ENCODE measurements around the gene AMOT.
A peak's percentile ranks its signal among the peaks of the same experiment; 100 is the strongest.
"Not testable (repeated sequence)": the region's sequence is repeated elsewhere in the genome, so short reads cannot be mapped to it uniquely, and the experiment has no call there.

Gene AMOT, protein sequence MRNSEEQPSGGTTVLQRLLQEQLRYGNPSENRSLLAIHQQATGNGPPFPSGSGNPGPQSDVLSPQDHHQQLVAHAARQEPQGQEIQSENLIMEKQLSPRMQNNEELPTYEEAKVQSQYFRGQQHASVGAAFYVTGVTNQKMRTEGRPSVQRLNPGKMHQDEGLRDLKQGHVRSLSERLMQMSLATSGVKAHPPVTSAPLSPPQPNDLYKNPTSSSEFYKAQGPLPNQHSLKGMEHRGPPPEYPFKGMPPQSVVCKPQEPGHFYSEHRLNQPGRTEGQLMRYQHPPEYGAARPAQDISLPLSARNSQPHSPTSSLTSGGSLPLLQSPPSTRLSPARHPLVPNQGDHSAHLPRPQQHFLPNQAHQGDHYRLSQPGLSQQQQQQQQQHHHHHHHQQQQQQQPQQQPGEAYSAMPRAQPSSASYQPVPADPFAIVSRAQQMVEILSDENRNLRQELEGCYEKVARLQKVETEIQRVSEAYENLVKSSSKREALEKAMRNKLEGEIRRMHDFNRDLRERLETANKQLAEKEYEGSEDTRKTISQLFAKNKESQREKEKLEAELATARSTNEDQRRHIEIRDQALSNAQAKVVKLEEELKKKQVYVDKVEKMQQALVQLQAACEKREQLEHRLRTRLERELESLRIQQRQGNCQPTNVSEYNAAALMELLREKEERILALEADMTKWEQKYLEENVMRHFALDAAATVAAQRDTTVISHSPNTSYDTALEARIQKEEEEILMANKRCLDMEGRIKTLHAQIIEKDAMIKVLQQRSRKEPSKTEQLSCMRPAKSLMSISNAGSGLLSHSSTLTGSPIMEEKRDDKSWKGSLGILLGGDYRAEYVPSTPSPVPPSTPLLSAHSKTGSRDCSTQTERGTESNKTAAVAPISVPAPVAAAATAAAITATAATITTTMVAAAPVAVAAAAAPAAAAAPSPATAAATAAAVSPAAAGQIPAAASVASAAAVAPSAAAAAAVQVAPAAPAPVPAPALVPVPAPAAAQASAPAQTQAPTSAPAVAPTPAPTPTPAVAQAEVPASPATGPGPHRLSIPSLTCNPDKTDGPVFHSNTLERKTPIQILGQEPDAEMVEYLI

DNA sequence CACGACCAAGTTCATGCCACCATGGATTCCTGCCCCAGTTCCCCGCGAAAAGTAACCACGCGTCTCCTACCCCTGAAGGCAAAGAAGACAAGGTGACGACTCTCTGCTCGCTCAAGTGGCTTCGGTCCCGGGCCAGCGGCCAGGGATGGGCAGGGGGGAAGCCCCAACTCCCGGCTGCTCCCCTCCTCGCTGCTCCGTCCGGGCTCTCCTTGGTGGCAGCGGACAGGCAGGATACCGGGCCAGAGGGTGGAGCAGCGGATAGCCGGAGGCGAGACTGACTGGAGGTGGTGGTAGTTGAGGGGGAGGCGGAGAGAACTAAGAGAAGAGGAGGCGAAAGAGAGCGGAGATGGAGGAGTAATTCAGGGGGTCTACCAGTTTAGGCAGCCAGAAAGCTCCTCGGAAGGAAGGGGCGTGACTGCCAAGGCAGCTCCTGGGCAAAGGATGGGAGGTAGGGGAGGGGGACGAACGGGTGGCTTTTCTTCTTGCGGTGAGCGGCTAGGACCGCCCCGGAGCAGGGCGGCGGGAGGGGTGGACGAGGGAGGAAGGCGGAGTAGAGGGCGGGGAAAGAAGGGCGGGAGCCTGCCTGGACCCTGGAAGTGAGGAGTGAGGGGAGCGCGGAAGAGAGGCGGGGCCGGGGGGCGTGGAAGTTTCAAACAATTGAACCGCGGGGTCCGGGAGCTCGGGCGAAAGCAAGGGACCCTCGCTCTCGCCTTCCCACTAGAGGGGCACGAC lies at the start of gene AMOT:
Gene AMOT, minus strand, starts transcription at position 450 of the 732 bp plus-strand sequence. CDS start 17,705 bp downstream, outside the sequence.
- DNase-seq, result peak; percentile 67 to 82

DNA sequence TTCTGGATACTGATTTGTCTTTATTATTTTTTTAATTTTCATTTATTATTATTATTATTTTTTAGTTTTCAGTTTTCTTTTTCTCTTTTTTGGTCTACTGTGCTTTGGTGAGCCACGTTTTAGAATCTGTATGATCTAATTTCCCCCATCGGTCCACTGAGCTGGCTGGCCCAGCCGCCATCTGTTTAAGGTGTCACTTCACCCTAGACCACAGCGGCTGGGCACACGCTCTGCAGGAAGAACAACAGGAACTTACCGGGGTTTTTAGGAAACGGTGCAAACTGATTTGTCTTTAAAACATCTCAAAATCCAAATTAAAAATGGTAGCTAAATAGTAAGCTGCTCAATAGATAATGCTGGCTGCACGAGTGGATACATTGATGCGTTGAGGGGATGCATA lies 48.8 kb upstream of the AMOT start:
- DNase-seq, result no peak

- DNase-seq, result no peak
Measured at GRCh38 chrX:112888916-112889315, 48.3 kb upstream of the AMOT start.

DNA sequence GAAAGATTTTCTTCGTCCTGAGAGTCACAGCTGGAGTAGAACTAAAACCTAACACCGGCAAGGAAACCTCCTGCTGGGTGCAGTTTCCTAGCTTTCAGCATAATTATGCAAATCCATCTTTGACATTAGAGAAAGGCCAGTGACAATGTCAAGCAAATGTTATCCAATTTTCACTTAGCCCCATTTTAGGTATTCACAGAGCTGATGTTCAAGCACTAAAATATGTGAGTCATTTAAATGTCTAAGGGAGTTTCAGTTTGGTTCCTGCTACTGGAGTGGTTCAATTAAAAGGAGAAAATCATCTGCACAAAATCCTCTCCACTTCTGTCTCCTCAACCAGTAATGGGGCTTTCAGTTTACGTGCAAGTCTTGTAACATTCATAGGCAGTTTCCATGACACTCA lies 37.1 kb upstream of the AMOT start:
- no peak for DNase-seq

- no peak for DNase-seq
Measured at GRCh38 chrX:112874614-112875013, 34.0 kb upstream of the AMOT start.

DNA sequence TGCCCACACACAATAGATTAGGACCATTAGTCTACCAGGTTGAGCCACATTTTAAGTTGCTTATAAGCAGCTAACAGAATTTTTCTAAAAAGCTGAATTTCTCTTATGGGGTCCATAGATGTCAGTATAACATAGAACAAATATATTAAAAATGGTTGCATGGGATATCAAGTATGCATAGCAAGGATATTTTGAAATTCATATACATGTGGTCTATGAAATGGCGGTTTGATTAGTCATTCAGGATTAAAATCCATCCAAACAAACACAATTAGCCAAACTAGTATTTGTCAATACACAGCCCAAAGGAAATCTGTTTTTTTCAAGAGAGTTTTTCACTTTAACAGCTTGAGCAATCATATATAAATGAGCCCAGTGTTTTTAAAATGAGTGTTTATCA lies 33.5 kb upstream of the AMOT start:
- DNase-seq, result no peak

DNA sequence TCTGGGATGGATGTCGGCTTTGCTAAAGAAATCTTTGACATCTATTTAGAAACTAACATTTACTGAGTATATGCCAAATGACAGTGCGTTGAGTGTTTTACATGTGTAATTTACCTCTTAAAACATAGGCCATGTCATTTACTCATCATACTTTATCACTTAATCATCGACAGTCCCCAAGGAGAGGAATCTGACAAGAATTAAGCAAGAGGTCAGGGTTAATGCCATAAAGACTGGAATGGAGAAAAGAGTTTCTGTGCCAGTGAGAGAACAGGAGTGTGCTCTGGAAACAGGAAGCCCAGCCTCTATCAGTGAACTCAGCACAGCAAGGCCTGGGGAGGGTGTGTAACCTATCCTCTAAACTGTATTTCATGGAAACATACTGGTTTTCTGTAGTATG lies 28.0 kb upstream of the AMOT start:
- DNase-seq, result no peak

DNA sequence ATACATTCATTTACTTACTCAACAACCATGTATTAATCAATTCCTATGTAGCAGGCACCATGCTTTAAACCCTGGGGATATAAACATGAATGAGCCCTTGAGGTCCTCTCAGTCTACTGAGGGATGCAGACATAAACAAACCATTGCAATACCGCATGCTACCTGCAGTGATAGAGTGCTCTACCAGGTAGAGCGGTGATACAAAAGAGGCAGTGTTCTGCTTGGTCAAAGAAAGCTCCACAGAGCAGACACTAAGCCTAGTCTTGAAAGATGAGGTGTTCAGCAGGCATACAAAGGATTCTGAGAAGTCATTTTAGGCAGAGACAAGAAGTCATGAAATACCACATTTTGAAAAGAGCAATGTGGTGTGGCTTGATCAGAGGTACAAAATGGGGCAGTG lies 26.9 kb upstream of the AMOT start:
- DNase-seq, result no peak

DNA sequence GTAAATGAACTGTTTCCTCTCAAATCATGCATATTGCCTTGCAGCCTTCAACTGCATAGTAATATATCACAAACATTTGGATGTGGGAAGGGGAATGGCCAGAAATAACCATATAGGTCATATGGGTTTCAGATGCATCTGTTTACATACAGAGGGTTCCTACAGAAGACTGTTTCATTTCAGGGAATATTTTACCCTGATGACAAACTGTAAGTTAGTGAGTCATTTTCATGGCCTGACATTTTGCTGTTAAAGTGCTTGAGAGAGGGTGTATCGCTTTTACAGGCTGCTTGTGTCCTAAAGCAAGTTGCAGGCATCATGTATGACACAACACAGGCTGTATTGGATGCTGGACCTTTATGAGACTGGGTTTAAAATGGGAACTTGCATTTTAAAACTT lies 25.5 kb upstream of the AMOT start:
- no peak for DNase-seq

- DNase-seq, result no peak
Measured at GRCh38 chrX:112865464-112866025, 24.9 kb upstream of the AMOT start.

DNA sequence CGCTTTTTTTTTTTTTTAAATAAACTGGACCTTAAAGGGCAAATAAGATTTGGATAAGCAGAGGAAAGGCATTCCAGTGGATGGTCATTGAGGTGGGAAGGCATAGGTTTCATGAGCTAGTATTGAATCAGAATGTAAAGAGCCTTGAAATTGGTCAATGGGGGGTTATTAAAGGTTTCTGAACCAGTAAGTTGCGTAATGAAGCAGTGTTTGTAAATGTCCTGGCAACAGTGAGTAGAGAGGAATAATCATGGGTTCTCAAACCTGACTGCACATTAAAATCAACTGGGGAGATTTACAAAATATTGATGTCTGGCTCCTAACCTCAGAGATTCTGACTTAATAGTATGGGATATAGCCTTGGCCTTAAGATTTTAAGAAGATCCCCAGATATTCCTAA lies 23.2 kb upstream of the AMOT start:
- DNase-seq, result no peak

DNA sequence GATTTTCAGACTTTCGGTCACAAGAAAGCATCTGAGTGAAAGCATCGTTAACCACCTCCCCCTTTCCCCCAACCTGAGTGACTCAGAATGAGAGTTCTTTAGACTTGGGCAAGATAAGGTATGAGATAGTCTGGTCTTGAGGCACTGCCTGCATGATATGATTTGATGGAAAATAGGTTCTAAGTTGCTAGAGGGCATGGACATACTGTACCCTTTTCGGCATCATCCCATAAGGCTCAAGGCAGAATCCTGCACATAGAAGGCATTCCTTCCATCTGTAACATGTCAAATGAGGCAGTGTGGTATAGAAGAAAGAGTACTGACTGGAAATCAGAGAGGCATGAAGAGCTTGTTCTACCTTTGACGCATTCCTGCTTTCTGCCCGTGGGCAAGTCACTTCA lies 16.8 kb upstream of the AMOT start:
- no peak for DNase-seq

GRCh38 chrX:112854901-112855300 lies 14.3 kb upstream of the AMOT start:
- not testable (repeated sequence) for DNase-seq

DNA sequence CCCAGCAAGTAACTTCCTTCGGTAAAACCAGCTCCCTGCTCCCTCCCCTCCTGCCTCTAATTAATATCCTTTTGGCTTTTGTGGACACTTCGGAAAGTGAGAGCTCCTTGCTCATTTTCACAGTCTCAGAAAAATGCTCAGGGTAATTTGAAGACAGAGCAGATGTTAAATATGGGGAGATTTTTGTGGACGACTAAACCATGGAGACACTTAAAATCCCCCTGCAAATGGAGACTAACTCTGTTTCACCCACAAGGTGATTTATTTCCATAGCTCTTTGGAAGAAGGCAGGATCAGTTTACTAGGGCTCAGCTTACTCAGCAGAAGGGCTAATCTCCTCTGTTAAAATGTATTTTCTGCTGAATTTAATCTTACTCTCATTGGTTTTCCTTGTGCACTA lies 12.2 kb upstream of the AMOT start:
- DNase-seq, result no peak

DNA sequence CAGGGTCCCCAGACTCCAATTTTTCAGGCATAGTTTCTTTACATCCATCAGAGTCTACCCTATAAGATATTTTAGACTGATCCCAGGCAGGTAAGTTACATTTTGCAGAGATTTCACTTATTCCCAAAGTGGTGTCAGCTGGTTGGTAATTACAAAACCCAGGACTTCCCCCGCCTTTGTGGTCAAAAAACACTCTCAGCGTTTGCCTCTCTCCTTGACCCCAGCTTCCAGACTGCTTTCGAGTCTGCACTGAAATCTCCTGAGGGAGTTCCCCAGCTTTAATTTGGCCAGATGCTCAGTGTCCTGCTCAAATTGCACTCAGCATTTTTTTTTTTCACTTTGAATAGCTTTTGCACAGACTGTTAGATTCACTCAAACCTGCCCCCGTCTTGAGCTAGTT lies 11.2 kb upstream of the AMOT start:
- DNase-seq, result no peak

DNA sequence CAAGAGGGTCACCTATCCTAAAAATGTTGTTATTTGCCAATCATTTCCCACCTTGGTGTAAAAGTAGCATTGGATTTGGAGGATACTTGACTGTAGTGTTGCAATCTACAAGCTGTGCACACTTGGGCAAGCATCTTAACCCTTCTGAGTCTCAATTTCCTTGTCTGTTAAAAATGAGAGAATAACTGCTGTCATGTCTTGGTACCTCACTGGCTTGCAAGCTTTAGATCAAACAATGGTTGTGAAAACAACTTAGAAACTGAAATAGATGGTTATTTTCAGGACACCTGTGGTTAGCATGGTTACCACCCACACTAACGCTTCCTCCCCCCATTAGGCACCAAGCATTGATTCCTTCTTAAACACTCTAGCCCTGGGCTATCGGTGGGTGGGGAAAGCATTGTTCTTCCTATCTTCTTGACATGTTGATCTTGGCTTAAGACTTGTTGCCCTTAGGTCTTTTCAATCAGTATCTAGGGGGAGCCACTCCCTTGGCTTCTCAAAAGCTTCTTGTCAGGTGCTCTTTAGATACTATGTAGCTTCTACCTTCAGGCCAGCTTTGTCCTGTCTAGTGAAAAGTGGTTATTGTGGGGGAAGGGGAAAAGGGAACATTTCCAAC lies 10.6 kb upstream of the AMOT start:
- no peak for DNase-seq

- DNase-seq, result no peak
Measured at GRCh38 chrX:112849016-112849415, 8.4 kb upstream of the AMOT start.

GRCh38 chrX:112846782-112847181 lies 6.2 kb upstream of the AMOT start:
- DNase-seq, result no peak

GRCh38 chrX:112846187-112846586 lies 5.6 kb upstream of the AMOT start:
- no peak for DNase-seq

DNA sequence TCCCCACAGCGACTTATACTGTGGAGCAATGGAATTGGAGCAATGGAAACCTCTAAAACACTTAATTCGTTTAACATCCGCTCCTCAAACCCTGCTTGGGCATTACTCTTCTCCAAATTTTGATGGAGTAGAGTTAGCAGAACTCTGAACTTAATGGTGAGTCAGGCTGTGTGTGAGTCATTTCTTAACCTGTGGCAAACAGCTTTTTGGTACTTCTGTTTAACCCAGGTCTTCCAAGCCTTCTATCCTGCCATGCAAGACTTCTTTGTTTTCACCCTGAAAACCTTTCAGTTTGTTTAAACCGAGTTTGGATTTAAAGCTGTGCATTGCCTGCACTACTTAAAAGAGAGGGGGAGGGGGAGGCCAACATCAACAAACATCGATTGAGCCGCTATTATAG lies 3.6 kb upstream of the AMOT start:
- no peak for DNase-seq

GRCh38 chrX:112841820-112842157 lies 1.2 kb upstream of the AMOT start:
- no peak for DNase-seq

- DNase-seq, result peak; percentile 74 to 82
Measured at GRCh38 chrX:112841114-112841819, 636 bp upstream of the AMOT start.
